ENCODE data around the gene AGAP2. TPM values are rescaled to one million over a fixed set of nuclear protein-coding genes. Genes with fewer than 3 reads are reported as not detected.

AGAP2 gene
- total RNA-seq, 1 experiment from 2014 or later: 0.40 TPM

GRCh38 chr12:57688931-57689330 lies 49.6 kb downstream of the AGAP2 start:
- H3K27me3 ChIP-seq (ENCODE audit: low read length): peaks cover 22% of the 10 kb centered on the region; the same call in 1 of the 2 replicates
- H3F3A ChIP-seq (ENCODE audit: low read length, unreplicated experiment): no peaks in the 10 kb centered on the region
- BruUV-seq (replicated peaks): no TSS peak
- no peaks in the 10 kb centered on the region for H4K20me1 ChIP-seq (ENCODE audit: low read length)
- CTCF ChIA-PET: no interaction called here
- H3K9me2 ChIP-seq (replicated peaks; ENCODE audit: low read length): no peaks in the 10 kb centered on the region
- TF ChIP-seq EZH2 (IDR thresholded peaks at IDR 0.05; ENCODE audit: low read length, unreplicated experiment): no peak
- TF ChIP-seq EZH2phosphoT487 (IDR thresholded peaks at IDR 0.05; ENCODE audit: borderline replicate concordance, low read length): no peak
- no peak for TF ChIP-seq CTCF (conservative IDR thresholded peaks at IDR 0.05; ENCODE audit: low read depth, low read length)
- intact Hi-C loops (cut with micrococcal nuclease): no loop called here
- H3K79me2 ChIP-seq (ENCODE audit: low read length): no peaks in the 10 kb centered on the region
- ATAC-seq (no peak), DNase-seq (no peak)
- no peak overlapping the region for H2AFZ ChIP-seq (ENCODE audit: low read length)
- H3K9ac ChIP-seq (ENCODE audit: low read length): no peak overlapping the region
- H3K9me3 ChIP-seq (ENCODE audit: low read length): no peaks in the 10 kb centered on the region
- no peaks in the 10 kb centered on the region for H3K36me3 ChIP-seq (ENCODE audit: low read depth, low read length)
- no peak overlapping the region for H3K4me3 ChIP-seq (ENCODE audit: low read length)
- 0 out of 2 replicates have a peak, but pooled peaks cover 5% of the 10 kb centered on the region for H3K4me1 ChIP-seq (ENCODE audit: insufficient read depth, low read length)
- no peak overlapping the region for H3K27ac ChIP-seq (ENCODE audit: low read length)
- H3K4me2 ChIP-seq (ENCODE audit: low read length): no peak overlapping the region
- POLR2A ChIA-PET (ENCODE audit: unreplicated experiment): no interaction called here

- no peak for DNase-seq
- CTCF ChIA-PET: no interaction called here
Measured at GRCh38 chr12:57687862-57688261, 50.7 kb downstream of the AGAP2 start.

More at GRCh38 chr12:57687862-57688261, 50.7 kb downstream of the AGAP2 start:
- Histone ChIP-seq H3K4me3 (ENCODE audit: low read length) (no peak overlapping the region), H3K9me2 (replicated peaks; ENCODE audit: low read length) (no peaks in the 10 kb centered on the region), H2AFZ (ENCODE audit: low read length) (no peak overlapping the region), H3K4me2 (ENCODE audit: low read length) (no peak overlapping the region), H3K9ac (ENCODE audit: low read length) (no peak overlapping the region), H3K27me3 (ENCODE audit: low read length) (peaks cover 23% of the 10 kb centered on the region; the same call in 1 of the 2 replicates), H3K79me2 (ENCODE audit: low read length) (no peaks in the 10 kb centered on the region), H3F3A (ENCODE audit: low read length, unreplicated experiment) (no peaks in the 10 kb centered on the region), H3K4me1 (ENCODE audit: insufficient read depth, low read length) (0 out of 2 replicates have a peak, but pooled peaks cover under 1% of the 10 kb centered on the region), H3K9me3 (ENCODE audit: low read length) (no peaks in the 10 kb centered on the region), H3K27ac (ENCODE audit: low read length) (no peak overlapping the region), H4K20me1 (ENCODE audit: low read length) (no peaks in the 10 kb centered on the region), H3K36me3 (ENCODE audit: low read depth, low read length) (no peaks in the 10 kb centered on the region)
- POLR2A ChIA-PET (ENCODE audit: unreplicated experiment): interaction anchor here (0.6 kb wide), 1 partner anchor 202 kb away, joined by 10 read pairs; no protein-coding TSS in a partner anchor
- no peak for ATAC-seq
- intact Hi-C loops (cut with micrococcal nuclease): no loop called here
- no peak for TF ChIP-seq EZH2 (IDR thresholded peaks at IDR 0.05; ENCODE audit: low read length, unreplicated experiment)
- TF ChIP-seq CTCF (conservative IDR thresholded peaks at IDR 0.05; ENCODE audit: low read depth, low read length): no peak
- no peak for TF ChIP-seq EZH2phosphoT487 (IDR thresholded peaks at IDR 0.05; ENCODE audit: borderline replicate concordance, low read length)
- BruUV-seq (replicated peaks): no TSS peak

Data from PC-3 (cell line).